NOMO-1 (cell line): ENCODE data around the gene CIB2.
A peak's percentile ranks its signal among the peaks of the same experiment; 100 is the strongest.

Experiments used
- DNase-seq, 2 experiments: peaks; one replicate each; lab custom pipeline; 2025; ENCODE audit not compliant: unreplicated experiment in 2 of 2; lab: John Stamatoyannopoulos, UW

Gene CIB2

DNA sequence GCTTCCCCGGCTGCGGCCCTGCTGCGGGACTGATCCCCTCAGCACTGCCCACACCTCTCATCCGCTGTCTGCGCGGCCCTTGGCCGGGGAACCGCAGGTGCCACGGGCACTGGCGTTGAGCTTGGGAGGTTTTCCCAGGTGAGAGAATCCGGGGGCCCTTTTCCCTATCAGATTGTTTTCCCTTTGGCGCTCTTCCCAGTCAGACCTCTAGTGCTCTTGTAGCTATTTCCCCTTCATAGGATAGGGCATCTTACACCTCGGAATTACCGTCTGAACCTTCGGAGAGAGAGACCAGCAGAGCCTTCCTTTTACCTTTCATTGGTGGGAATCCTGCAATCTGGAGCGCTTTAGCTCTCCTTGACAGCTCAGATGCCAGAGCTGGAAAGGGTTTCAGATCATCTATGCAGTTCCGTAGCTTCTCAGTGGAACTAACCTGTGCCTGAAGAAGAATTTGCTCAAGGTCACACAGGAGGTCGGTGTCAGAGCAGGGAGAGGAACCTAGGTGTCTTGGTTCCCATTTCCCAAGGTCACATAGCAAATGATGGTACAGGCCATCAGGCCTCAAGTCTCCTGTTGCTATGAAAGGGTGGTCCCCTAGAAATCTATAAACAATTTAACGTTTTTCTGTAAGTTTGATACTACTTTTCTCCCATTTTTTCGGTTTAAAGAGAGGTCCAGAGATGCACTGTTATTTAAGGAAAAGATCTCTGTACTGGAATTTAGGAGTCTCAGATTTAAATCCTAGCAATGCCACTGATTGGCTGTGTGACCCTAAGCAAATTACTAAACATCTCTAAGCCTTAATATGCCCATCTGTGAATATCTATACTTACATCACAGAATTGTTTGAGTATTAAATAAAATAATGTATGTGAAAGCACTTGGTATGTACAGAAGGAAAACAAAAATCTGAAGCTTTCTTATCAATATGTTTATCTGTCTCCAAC lies 18.8 kb upstream of the CIB2 start:
- DNase-seq: peak in 1 of 2 experiments; percentile 21

DNA sequence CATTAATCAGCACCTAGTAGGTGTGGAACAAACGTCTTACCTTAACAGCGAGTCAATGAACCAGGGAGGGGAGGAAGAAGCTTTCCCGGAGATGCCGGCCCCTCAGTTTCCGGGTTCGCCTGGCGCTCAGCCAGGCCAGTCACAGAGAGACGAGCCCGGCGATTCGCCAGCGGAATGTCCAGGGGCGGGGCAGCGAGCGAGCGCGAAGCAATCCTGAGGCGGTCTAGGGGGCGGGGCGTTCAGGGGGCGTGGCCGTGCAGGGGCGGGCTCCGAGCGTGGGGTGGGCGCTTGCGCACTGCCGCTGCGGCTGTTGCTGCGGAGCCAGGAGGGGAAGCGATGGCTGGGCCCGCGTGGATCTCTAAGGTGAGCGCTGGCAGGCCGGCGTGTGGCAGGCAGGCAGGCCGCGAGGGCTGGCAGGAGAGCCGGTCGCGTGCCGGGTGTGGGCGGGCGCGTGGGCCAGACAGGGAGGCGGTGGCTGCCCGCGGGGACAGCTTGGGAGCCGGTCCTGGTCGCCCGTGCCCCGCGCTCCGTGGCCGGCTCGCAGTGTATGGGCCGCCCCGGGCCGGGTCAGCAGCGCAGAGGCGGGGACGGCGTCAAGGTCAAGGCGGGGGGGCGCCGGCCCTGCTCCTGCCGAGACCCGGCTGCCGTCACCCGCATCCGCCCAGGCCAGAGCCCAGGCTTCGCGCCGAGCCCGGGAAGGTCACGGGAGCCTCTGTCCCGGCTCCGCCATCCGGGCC lies 18.0 kb upstream of the CIB2 start, which contains the start of gene IDH3A:
IDH3A (plus strand) TSS at position 295 of the 737 bp plus-strand sequence; CDS start at position 337, 42 bp downstream.
- DNase-seq: peak; percentile 94 to 96

DNA sequence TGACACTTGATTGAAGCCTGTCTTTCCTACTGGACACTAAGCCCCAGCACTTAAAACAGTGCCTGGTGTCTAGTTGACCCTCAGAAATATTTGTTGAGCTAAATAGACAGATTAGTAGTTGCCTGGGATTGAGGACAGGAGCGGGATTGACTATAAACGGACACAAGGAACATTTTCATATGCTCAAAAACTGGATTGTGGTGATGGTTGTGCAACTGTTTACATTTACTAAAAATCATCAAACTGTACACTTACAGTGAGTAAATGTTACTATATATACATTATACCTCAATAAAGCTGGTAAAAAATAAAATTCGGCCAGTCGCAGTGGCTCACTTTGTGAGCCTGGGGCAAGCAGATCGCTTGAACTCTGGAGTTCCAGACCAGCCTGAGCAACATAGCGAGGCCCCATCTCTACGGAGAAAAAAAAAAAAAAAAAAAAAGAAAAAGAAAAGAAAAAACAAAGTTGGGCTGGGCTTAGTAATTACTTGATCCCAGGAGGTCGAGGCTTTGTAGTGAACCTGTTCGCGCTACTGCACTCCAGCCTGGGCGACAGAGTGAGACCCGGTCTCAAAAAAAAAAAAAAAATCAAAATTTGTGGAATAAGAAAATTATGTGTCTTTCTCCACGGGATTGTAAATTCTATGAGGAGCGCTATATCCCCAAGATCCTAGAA lies 17.3 kb upstream of the CIB2 start:
- peak in 1 of 2 experiments; percentile 5 for DNase-seq

DNA sequence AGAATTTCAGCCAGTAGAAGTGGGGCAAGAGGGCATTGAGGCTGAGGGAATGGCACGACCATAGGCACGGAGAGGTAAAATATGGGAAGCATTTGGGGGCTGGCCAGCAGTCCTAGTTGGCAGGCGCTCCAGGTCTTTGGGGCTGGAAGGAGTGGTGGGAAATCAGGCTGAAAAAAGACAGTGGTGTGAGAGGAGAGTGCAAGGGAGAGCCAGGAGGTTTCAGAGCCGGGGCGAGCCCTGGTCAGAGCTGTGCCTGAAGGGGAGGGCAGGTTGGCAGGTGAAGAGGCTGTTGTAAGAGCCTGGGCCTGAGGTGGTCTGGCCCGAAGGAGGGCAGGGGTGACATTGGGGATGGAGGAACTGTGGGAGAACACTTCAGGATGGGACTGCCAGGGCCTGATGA lies 16.3 kb upstream of the CIB2 start:
- no peak for DNase-seq

DNA sequence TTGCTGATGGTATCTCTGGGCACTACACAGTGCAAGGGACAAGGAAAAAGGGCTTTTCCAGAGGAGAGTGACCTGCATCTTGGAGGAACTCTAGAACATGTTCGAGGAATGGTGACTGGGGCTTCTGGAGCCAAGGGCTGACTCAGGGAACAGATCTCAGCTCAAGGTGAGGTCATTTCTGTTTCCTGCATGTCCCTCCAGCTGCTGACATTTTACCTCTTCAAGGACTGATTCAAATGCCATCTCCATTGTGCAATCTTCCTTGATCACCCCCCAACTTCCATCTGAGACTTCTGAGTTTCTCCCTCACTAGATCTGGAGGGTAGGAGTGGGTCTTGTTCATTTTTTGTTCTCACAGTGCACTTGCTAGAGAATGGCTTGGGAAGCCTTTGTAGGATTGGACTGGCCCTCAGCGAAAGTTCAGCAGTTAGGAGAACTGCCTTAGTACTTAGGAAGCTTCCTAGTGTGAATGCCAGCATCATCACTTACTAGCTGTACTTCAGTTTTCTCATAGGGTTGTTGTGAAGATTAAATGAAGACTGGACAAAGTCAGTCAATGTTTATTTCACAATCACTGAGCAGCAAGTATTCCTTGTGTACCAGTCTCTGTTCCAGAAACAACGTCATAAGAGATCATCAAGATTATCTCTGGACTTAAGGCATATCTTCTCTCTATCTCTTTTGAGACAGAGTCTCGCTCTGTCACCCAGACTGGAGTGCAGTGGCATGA lies 15.3 kb upstream of the CIB2 start:
- no peak for DNase-seq

DNA sequence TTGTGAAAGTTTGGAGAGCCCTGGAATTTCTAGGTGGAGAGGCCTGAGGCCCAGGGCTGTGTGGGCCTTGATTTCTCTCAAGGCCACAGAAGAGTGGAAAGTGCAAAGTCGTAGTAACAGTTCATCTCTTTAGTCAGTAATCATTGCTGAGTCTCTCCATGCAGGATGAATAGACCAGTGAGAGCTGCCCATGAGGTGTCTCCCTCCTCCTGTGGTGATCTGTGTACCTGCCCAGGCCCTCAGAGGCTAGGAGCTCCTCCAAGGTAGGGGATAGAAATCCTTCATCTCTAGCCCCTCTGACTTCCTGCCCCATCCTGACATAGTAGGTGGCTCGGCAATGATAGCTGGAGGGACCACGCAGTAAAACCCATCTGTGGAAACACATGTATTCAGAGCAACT lies 11.1 kb upstream of the CIB2 start:
- DNase-seq: no peak

DNA sequence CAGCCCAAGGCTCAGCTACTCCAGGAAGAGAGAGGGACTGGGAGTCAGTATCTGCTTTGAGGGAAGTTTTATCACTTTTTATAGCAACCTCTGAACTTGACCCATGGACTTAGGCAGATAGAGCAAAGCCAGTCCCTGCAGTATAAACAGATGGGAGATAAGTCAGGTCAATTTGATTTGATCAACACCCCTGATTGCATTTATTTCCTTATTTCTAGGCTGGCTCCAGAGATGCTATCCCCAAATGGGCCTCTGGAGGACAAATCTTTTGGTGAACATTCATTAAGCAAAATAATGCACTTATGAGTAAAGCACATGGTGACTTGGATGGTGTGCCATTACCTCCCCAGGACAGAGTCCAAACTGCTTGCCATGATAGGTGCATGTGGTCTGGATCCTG lies 9.0 kb upstream of the CIB2 start:
- no peak for DNase-seq

DNA sequence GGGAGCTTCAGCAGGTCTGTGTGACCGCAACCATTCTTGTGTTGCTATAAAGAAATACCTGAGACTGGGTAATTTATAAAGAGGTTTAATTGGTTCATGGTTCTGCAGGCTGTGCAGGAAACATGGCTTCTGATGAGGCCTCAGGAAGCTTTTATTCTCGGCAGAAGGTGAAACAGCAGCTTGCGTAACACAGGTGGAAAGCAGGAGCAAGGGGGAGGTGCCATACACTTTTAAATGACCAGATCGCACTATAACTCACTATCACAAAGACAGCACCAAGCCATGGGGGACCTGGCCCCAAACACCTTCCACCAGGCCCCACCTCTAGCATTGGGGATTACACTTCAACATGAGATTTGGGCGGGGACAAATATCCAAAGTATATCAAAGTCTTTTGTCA lies 8.3 kb upstream of the CIB2 start:
- DNase-seq: no peak

DNA sequence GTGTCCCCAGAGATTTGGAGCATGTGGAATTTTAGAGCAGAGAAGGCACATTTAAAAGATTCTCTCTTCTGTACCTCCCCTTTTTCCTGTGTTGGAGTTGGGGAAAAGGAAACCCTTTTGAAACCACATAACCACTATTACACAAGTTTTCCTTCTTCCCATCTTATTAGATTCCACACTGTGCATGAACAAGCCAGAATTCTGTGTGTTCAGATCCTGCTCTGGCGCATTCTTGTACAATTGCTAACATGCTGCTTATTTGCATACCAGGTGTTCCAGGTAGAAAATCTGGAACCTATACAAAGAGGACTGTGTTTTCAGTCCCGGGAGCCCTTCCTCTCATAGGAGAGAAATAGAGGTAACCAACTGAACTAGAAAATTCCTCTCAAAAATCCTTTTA lies 2.6 kb upstream of the CIB2 start:
- DNase-seq: no peak

DNA sequence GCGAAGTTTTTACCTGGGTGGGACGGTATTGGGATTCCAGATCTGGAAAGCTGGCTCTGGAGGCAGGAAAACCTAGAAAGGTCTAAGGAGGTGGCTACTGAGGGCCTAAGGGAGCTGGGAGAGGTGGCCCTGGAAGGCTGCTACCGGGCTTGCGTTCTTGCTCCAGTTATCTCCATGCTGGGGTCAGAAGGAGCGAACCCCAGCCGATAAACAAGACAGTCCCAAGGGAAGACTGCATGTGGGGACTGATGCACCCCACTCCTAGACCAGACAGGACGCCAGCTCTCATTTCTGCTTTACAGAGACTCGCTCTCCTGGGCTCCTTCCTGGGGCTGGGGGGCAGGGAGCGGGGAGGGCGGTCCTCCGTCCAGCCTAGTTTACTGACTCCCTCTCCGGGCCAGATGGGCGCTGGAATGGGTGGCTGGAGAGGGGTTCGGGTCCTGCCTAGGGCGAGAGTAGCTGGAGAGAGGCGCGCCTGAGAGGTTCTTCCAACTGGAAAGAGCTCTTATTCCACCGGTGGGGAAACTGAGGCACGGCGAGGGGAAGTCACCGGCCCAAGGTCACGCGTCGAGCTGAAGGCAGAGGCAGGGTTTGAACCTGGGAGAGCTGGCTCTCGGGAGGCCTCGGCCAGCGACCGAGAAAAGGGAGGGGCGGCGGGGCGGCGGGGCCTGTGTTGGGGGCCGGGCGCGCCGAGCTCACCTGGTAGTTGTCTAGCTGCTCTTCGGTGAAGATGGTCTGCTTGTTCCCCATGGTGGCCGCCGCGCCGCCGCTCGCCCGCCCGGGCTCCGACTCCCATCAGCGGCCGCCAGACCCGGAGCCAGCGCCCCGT lies 565 bp downstream of the CIB2 start:
- no peak for DNase-seq

DNA sequence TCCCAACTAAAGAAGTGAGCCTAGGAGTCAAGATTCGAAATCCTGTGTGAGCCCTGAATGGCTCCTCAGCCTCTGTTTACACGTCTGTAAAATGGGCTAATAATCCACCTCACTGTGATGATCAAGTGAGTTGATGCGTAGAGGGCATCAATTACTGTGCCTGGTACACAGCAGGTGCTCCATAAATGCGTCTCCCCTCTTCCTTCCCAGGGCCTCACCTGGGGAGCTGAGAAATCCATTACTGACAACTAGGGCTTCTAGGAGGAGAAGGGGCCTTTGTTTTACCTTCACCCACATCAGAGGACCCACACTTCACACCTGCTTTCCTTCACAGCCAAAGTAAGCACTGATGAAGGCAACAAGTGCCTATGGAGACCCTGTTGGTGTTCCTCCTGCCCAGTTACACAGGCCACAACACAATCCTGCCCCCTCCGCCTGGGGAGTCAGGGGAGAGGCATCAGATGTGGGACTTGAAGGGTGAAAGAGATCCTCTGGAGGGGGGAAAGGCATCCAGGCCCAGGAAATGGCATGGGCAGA lies 1.4 kb downstream of the CIB2 start:
- no peak for DNase-seq

DNA sequence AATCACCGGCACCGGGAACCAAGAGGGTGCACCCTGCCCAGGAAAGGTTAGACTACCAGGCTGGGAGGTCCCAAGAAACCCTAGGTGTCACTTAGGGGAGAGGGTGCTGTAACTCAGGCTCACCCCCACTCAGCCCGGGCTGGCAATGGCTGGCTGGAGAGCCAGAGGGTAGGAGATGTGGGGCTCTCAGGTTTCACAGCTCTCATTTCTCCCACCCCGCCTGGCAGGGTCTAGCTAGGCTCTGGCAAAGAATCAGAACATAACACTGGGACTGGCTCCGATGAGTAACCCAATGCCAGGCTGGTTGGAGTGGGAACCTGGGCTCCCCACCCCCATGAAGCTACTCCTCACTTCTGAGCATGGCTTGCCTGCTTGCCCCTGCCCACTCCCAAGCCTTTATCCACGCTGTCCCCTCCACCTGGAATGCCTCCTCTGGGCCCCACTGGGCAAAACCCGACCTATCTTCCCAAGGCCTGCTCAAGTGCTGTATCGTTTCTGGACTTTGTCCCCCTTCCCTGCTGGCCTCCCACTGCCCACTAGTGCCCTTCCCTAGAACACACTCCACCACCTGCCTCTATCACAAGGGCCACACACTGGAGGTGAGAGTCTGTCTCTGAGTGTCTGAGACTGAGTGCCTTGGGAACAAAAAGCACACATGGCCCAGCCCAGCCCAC lies 2.0 kb downstream of the CIB2 start:
- no peak for DNase-seq

DNA sequence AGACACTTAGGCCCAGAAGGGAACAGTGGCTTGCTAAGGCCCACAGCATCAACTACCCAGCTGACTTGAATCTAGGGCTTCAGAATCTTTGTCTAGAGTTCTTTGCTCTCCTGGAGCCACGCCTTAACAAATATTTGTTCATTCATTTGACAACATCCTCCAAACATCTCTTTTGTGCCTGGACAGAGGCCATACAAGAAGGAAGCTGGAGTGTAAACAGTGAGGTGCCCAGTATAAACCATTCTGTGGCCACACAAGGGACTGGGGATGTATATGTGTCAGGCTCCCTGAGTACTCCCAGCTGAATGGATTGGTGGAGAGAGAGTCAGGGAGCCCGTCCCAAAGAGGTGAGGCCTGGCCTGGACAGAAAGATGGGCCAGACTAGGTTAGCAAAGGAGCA lies 3.4 kb downstream of the CIB2 start:
- no peak for DNase-seq

DNA sequence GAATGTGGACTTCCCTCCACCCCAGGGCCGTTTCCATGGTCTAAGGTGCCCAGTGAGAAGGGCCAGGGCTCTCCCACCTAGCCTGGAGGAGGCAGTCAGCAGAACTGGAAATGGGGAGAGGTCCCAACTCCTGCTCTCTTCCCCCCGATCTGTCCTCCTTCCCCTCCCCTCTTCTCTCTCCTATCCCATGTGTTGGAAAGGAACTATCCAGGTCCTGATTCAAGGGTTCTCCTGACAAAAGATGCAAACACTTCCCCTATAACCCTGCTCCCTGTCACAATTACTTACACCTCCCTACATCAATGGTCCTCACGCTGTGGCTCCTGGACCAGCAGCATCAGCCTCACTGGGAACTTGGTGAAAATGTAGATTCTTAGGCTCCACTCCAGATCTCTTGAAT lies 6.0 kb downstream of the CIB2 start:
- DNase-seq: no peak

DNA sequence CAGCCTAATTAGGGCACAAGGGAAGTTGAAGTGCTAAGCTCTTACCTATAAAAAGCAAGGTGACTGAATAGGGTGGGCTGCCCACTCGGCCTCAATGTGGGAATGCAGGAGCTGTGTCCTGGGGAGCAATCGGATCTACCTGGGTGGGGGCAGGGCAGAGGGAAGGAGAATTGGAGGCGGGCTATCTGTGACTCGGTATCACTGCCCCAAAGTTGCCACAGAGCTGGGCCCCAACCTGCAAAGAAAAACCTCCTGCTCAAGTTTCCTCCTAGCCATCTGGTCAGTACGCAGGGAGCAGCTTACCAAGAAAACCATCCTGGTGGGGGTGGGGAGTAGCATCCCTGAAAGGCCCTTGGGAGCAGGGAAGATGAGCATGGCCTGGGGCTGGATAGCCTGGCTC lies 10.7 kb downstream of the CIB2 start:
- no peak for DNase-seq

DNA sequence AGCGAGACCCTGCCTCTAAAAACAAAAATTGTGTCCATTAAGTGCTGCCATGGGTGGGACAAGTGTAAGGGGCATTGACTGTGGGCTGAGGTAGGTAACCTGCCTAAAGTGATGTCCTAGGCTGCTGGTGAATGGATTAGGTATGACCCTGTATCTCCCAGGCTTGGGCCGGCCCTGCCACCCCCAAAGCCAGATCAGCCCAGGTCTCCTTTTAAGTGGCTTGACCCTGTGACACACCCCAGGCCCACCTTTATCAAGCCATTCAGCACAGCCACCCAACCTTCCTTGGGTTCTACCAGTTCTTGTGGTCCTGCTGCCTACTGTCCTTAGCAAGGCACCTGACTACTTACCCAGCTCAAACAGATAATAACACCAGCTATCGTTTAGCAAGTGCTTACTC lies 18.7 kb downstream of the CIB2 start:
- DNase-seq: no peak

DNA sequence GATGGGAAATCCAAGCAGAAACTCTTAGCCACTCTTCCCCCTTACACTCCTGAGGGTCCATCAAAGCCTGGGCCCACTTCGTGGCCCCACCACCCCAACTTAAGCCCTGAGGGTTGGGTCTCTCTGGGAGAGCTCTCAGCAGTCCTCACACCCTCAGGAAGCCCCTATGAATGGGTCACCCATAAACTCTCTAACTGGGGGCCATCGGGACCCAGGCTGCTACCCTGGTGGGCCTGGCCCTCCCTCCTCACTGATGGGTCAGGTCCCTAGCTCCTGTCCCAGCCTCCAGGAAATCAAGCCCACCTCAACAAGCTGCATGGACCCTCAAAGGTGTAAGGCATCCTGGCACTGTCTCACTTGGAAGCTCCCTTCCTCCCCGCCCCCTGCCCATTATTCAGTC lies 19.5 kb downstream of the CIB2 start:
- DNase-seq: no peak

DNA sequence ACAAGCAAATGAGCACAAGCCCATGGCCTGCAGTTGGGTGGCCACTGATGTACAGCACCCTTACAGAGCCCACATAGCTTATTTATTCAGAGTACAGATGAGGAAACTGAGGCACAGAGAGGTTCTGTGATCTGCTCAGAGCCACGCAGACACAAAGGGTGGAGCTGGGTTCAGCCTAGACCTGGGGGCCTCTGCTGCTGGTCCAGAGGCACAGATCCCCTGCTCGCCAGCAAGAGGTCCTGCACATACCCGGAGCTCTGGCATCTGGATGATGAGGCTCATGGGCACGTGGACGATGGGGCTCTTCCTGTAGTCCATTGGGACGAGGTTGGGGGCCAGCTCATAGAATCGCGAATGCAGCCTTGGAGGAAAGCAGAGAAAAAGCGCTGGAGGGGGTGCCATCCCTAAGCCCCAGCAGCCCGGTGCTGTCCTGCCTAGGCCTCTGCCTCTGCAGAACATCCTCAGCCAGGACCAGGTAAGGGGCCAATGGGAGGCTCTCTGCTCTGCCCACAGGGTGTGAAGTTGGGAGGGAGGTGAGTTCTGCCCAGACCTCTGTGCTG lies 20.2 kb downstream of the CIB2 start:
- no peak for DNase-seq

DNA sequence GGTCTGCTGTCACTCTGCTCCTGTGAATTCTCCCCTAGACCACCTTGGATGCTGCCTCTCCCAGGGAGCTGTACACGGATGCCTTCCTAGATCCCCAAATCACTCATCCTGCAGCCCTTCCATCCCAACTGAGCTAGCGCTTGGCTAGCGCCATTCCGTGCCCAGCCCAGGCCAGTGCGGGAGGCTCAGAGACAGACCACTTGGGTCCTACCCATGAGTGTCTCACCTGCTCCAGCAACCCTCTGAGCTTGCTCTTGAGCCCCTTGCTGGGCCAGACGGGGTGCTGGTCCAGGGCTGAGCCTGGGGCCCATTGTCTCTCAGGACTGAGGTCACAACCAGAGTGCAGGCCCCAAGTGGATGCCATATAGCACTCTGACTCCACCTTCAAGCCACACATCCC lies 21.1 kb downstream of the CIB2 start:
- no peak for DNase-seq
